Skeletal muscle satellite cell (primary cell): ENCODE measurements around the gene NKAIN4.
A peak's percentile ranks its signal among the peaks of the same experiment; 100 is the strongest.

Experiments used
- H3K27me3 ChIP-seq: 2 replicates; pipeline ENCODE4 v1.7.0; 2013; ENCODE audit warnings: low read length; ENCODE audit not compliant: control insufficient read depth, insufficient read depth
- H3K36me3 ChIP-seq: 2 replicates; pipeline ENCODE4 v1.7.0; 2013; ENCODE audit warnings: mild to moderate bottlenecking, control low read depth, low read length; ENCODE audit not compliant: insufficient read depth
- H3K4me1 ChIP-seq: 2 replicates; pipeline ENCODE4 v1.7.0; 2013; ENCODE audit warnings: low read length; ENCODE audit not compliant: control insufficient read depth, insufficient read depth
- H3K4me2 ChIP-seq: 2 replicates; pipeline ENCODE4 v1.7.0; 2013; ENCODE audit warnings: mild to moderate bottlenecking, low read length
- H3K4me3 ChIP-seq: 2 replicates; pipeline ENCODE4 v1.7.0; 2013; ENCODE audit warnings: low read length
- H3K9ac ChIP-seq: 2 replicates; pipeline ENCODE4 v1.7.0; 2013; ENCODE audit warnings: mild to moderate bottlenecking, low read depth, low read length, moderate library complexity
- H3K9me3 ChIP-seq: replicated peaks from 2 replicates; pipeline ENCODE4 v1.7.0; 2013; ENCODE audit warnings: mild to moderate bottlenecking, control low read depth, low read length

The NKAIN4 gene

DNA sequence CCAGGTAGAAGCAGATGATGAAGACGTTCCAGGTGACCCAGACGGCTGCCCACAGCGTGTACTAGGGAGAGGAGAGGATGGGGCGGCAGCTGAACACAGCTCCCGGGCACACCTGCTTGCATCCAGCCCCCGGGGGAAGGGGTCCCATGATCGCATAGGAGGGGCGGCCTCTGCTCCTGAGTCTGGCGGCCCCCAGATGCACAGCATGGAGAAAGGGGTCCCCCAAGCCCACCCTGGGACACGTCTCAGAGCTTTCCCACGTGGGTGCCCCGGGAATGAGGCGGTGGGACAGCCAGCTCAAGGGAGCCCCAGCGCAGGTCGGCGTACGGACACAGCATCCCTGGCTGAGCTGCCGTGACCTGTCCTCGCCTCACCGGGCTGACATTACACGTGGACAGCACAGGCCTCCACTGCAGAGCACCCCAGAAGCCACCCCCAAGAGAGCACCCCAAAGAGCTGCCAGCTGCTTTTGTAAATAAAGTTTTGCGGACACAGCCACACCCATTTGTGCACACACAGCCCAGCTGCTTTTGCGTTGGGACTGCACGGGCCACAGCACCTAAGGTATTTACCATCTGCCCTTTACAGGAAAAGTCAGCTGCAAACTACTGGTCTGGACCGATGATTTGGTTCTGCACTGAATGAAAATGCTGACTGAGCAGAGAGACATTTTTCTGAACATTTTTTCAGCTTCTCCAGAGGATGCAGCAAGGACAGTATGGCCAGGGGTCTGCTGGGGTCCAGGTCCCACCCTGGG lies 5.2 kb downstream of the NKAIN4 start:
- no peak overlapping the region for H3K9ac ChIP-seq
- peaks cover 45% of the 10 kb centered on the region for H3K27me3 ChIP-seq
- H3K9me3 ChIP-seq: no peaks in the 10 kb centered on the region
- no peaks in the 10 kb centered on the region for H3K36me3 ChIP-seq
- peaks cover 4% of the 10 kb centered on the region for H3K4me1 ChIP-seq
- no peak overlapping the region for H3K4me3 ChIP-seq
- no peak overlapping the region for H3K4me2 ChIP-seq

GRCh38 chr20:63247671-63248228 lies 6.5 kb downstream of the NKAIN4 start:
- H3K4me1 ChIP-seq: peaks cover 4% of the 10 kb centered on the region
- H3K27me3 ChIP-seq: peaks cover 41% of the 10 kb centered on the region
- no peaks in the 10 kb centered on the region for H3K36me3 ChIP-seq
- no peaks in the 10 kb centered on the region for H3K9me3 ChIP-seq
- H3K9ac ChIP-seq: no peak overlapping the region
- no peak overlapping the region for H3K4me2 ChIP-seq
- no peak overlapping the region for H3K4me3 ChIP-seq

- no peaks in the 10 kb centered on the region for H3K9me3 ChIP-seq
- H3K36me3 ChIP-seq: no peaks in the 10 kb centered on the region
- peaks cover 36% of the 10 kb centered on the region for H3K27me3 ChIP-seq
- no peak overlapping the region for H3K9ac ChIP-seq
- H3K4me3 ChIP-seq: no peak overlapping the region
- H3K4me1 ChIP-seq: peaks cover 4% of the 10 kb centered on the region
- H3K4me2 ChIP-seq: peak overlapping the region; percentile 2
Observed at GRCh38 chr20:63246490-63247288, 7.6 kb downstream of the NKAIN4 start.

DNA sequence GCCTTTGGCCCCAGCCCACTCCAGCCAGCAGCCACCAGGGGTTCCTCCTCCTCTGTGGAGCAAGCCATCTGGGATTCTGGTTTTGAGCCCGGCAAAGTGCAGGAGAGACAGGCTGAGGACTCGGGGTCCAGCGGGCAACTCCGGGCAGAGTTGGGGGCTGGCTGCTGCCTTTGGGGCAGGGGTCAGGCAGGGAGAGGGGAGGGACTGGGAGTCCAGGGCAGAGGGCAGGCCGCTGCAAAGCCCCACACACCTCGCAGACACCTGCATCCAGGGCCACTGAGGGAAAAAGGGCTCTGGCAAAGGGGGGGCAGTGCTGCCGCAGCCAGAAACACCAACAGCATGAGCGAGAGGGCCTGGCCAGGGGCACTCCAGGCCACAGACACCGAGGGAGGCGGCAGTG lies 9.8 kb downstream of the NKAIN4 start:
- H3K36me3 ChIP-seq: no peaks in the 10 kb centered on the region
- no peak overlapping the region for H3K4me3 ChIP-seq
- H3K9me3 ChIP-seq: no peaks in the 10 kb centered on the region
- peaks cover 34% of the 10 kb centered on the region for H3K27me3 ChIP-seq
- H3K4me2 ChIP-seq: no peak overlapping the region
- H3K4me1 ChIP-seq: peaks cover 4% of the 10 kb centered on the region
- no peak overlapping the region for H3K9ac ChIP-seq

GRCh38 chr20:63243604-63244247 lies 10.5 kb downstream of the NKAIN4 start:
- H3K4me3 ChIP-seq: no peak overlapping the region
- H3K36me3 ChIP-seq: no peaks in the 10 kb centered on the region
- peaks cover 30% of the 10 kb centered on the region for H3K27me3 ChIP-seq
- H3K4me2 ChIP-seq: no peak overlapping the region
- no peaks in the 10 kb centered on the region for H3K9me3 ChIP-seq
- peaks cover 4% of the 10 kb centered on the region for H3K4me1 ChIP-seq
- no peak overlapping the region for H3K9ac ChIP-seq

- H3K9ac ChIP-seq: no peak overlapping the region
- peaks cover 4% of the 10 kb centered on the region for H3K4me1 ChIP-seq
- no peaks in the 10 kb centered on the region for H3K9me3 ChIP-seq
- no peak overlapping the region for H3K4me2 ChIP-seq
- peaks cover 30% of the 10 kb centered on the region for H3K27me3 ChIP-seq
- no peak overlapping the region for H3K4me3 ChIP-seq
- H3K36me3 ChIP-seq: no peaks in the 10 kb centered on the region
Observed at GRCh38 chr20:63242736-63243135, 11.5 kb downstream of the NKAIN4 start.

DNA sequence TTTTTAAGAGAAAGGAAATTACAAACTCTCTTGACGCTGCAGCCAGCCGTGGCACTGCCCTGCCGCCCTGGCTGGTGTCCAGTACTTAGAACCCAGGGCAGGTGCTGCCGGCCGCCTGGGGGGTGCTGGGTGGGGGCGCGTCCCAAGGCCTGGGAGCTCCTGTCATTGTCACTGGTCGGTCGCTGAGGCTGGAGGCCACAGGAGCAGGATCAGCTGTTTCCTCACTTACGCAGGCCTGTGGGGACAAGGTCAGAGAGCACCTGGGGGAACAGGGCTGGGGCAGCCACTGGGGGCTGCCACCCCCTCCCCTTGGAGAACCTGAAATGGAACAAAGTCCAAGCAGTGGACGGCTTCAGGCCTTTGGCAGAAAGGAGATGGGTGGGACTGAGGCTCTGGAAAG lies 13.0 kb downstream of the NKAIN4 start:
- Histone ChIP-seq H3K4me2 (no peak overlapping the region), H3K4me3 (no peak overlapping the region)

DNA sequence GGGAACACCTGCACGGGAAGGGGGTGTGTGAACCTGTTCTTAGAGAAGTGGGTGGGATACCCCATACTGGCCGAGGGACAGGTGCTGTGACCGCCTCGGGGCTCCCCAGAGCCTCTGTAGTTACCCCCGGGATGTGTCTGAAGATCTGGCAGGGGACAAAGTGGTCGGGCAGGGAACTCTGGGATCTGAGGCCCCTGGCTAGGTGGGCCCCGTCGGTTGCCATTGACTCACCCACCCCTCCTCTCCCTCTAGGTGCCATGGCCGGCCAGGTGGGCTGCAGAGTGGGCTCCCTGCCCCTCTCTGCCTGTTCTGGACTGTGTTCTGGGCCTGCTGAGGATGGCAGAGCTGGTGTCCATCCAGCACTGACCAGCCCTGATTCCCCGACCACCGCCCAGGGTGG lies 14.3 kb downstream of the NKAIN4 start:
- Histone ChIP-seq H3K4me2 (no peak overlapping the region), H3K9ac (no peak overlapping the region), H3K27me3 (peaks cover 21% of the 10 kb centered on the region), H3K4me3 (no peak overlapping the region), H3K36me3 (no peaks in the 10 kb centered on the region), H3K9me3 (no peaks in the 10 kb centered on the region), H3K4me1 (no peaks in the 10 kb centered on the region)

More for the DNA sequence above, 13.0 kb downstream of the NKAIN4 start:
- peaks cover 22% of the 10 kb centered on the region for H3K27me3 ChIP-seq
- H3K36me3 ChIP-seq: no peaks in the 10 kb centered on the region
- H3K9me3 ChIP-seq: no peaks in the 10 kb centered on the region
- H3K9ac ChIP-seq: no peak overlapping the region
- H3K4me1 ChIP-seq: no peaks in the 10 kb centered on the region

DNA sequence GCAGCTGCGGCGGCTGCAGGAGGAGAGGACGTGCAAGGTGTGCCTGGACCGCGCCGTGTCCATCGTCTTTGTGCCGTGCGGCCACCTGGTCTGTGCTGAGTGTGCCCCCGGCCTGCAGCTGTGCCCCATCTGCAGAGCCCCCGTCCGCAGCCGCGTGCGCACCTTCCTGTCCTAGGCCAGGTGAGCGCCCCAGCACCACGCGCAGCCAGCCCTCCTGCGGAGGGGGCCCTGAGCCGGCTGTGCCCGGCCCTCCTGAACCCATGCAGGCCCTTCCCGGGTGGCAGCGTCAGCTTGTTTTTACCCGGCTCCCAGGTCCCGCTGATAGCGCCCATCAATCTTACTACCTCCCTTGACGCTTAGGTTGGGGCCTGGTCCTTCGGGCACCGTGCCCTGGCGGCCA lies 14.8 kb downstream of the NKAIN4 start:
- no peaks in the 10 kb centered on the region for H3K9me3 ChIP-seq
- H3K4me1 ChIP-seq: no peaks in the 10 kb centered on the region
- H3K36me3 ChIP-seq: no peaks in the 10 kb centered on the region
- H3K4me3 ChIP-seq: no peak overlapping the region
- H3K9ac ChIP-seq: no peak overlapping the region
- peaks cover 19% of the 10 kb centered on the region for H3K27me3 ChIP-seq
- no peak overlapping the region for H3K4me2 ChIP-seq

DNA sequence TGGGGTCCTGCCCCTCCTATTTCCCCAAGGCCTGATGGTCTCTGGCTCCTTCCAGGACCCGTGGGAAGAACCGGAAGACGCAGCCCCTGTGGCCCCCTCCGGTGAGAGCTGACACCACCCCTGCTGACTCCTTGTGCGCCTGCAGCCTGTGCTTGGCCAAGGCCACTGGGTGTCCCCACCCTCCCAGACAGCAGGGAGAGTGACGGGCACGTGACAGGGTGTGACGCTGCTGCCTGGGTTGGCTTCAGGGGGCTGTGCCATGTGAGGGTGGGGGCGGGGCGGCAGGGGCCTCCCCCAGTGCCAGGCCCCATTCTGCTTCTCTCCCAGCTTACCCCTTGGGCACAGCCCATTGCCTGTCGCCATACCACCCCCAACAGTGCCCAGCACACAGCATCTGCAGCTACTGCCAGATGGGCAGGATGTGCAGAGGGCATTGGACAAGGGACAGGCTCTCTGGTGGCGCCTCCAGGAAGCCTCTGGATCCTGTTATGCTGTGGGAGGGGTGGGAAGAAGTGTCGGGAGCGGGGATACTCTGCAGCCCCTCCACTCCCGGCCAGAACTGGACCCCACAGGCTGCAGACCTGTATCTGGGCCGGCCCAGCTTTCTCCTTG lies 15.6 kb downstream of the NKAIN4 start:
- Histone ChIP-seq H3K4me1 (no peaks in the 10 kb centered on the region), H3K4me2 (no peak overlapping the region), H3K4me3 (no peak overlapping the region), H3K9me3 (no peaks in the 10 kb centered on the region), H3K36me3 (no peaks in the 10 kb centered on the region), H3K9ac (no peak overlapping the region), H3K27me3 (peaks cover 19% of the 10 kb centered on the region)

- Histone ChIP-seq H3K36me3 (no peaks in the 10 kb centered on the region), H3K4me2 (no peak overlapping the region), H3K9me3 (no peaks in the 10 kb centered on the region), H3K4me3 (no peak overlapping the region), H3K27me3 (peaks cover 22% of the 10 kb centered on the region), H3K4me1 (no peaks in the 10 kb centered on the region), H3K9ac (no peak overlapping the region)
Observed at GRCh38 chr20:63238031-63238430, 16.2 kb downstream of the NKAIN4 start.
